Effector memory CD4-positive, alpha-beta T cell (primary cell): ENCODE results near the gene MARK3.
"Not testable (repeated sequence)": the region's sequence is repeated elsewhere in the genome, so short reads cannot be mapped to it uniquely, and the experiment has no call there.

Experiments
- DNase-seq, 3 donors: peaks; one replicate each; pipeline ENCODE4 v3.0.0-alpha.2; 2020
- H3K27ac ChIP-seq: 2 replicates; pipeline ENCODE4 v1.7.0; 2013; ENCODE audit warnings: mild to moderate bottlenecking, low read length, moderate library complexity; ENCODE audit not compliant: insufficient read depth, poor library complexity, severe bottlenecking
- H3K27me3 ChIP-seq: replicated peaks from 2 replicates; pipeline ENCODE4 v1.7.0; 2013; ENCODE audit warnings: mild to moderate bottlenecking, low read length; ENCODE audit not compliant: insufficient read depth, control insufficient read depth, poor library complexity, severe bottlenecking
- H3K36me3 ChIP-seq: 2 replicates; pipeline ENCODE4 v1.7.0; 2013; ENCODE audit warnings: mild to moderate bottlenecking, low read length, moderate library complexity; ENCODE audit not compliant: control insufficient read depth, insufficient read depth
- H3K4me1 ChIP-seq: 2 replicates; pipeline ENCODE4 v1.7.0; 2013; ENCODE audit warnings: low read length, mild to moderate bottlenecking; ENCODE audit not compliant: control insufficient read depth, insufficient read depth, poor library complexity, severe bottlenecking
- H3K4me3 ChIP-seq: 2 replicates; pipeline ENCODE4 v1.7.0; 2013; ENCODE audit warnings: low read length, low read depth, mild to moderate bottlenecking; ENCODE audit not compliant: insufficient read depth, poor library complexity, severe bottlenecking
- H3K9me3 ChIP-seq: 2 replicates; pipeline ENCODE4 v1.7.0; 2013; ENCODE audit warnings: mild to moderate bottlenecking, low read length, moderate library complexity; ENCODE audit not compliant: control insufficient read depth

MARK3 gene

GRCh38 chr14:103507751-103508150, 122.5 kb downstream of the MARK3 start:
- no peaks in the 10 kb centered on the region for H3K4me1 ChIP-seq
- H3K27ac ChIP-seq, result no peak overlapping the region
- DNase-seq, result no peak
- no peak overlapping the region for H3K4me3 ChIP-seq
- H3K27me3 ChIP-seq, result no peaks in the 10 kb centered on the region
- H3K36me3 ChIP-seq, result peaks cover 26% of the 10 kb centered on the region
- H3K9me3 ChIP-seq, result no peaks in the 10 kb centered on the region

DNA sequence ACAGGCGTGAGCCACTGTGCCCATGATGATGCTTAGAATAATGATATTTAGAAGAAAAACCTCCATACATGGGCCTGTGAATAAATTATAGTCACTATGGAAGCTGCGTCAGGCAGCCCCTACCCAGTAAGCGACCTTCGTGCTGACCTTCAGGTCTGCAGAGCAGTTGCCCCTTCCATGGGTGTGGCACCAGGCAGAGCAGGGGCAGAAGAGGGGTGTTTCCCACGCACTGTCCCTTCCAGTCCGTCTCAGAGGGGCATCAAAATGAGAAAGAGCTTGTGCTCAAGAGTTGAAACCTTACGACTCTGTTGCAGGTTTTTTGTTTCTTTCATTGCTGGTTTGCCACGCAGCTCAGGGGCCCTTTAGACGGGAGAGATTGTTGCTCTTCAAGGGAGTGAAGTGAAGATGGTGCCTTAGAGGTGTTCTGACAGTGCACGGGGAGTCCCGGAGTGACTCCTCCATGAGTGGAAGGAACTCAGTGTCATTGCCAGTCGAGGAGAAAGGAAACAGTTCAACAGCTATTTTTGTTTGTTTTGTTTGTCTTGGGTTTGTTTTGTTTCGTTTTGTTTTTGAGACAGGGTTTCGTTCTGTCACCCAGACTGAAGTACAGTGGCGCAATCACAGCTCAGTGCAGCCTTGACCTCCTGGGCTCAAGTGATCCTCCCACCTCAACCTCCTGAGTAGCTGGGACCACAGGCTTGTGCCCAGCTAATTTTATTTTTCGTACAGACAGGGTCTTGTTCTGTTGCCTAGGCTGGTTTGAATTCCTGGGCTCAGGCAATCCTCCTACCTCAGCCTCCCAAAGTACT, 123.5 kb downstream of the MARK3 start:
- Histone ChIP-seq H3K4me3 (no peak overlapping the region), H3K27me3 (no peaks in the 10 kb centered on the region), H3K4me1 (no peaks in the 10 kb centered on the region), H3K27ac (no peak overlapping the region), H3K9me3 (no peaks in the 10 kb centered on the region), H3K36me3 (peaks cover 16% of the 10 kb centered on the region)
- no peak for DNase-seq

DNA sequence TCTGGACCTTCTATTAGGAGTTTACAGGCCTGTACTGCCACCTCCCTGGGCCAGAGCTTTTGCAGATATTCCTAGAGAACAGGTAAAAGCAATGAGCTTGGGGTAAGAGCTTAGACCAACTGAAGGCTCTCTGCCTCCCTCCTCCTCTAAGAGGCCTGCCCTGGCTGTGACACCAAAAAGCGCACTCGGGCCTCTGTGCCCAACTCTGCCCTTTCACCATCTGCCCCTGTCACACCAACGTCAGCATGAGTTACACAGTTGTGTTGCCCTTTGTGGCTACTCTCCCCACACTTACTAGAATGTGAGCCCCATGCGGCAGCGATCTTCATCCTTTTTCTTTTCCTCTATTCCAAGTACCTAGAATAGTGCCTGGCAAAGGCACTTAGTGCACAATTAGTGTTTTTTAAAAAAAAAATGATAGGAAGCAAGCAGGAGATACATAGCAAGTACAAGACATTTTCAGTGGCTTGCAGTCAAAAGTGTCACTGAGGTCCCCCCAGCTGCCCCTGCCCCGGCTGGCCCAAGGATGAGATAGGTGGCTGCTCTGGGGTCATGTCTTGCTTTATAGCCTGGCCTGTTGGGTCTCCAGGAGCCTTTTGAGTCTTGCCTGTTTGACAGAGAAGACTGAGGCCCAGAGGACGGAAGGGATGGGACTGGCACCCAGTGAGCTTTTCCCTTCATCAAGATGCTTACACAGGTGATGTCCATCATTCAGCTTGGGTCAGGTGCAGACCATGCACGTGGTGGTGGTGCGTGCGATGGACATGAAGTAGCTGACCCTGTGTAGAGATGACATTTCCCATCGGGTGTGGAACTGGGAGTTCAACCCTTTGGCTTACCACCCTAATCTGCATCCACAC, 124.9 kb downstream of the MARK3 start:
- Histone ChIP-seq H3K4me1 (no peaks in the 10 kb centered on the region), H3K36me3 (peaks cover 7% of the 10 kb centered on the region), H3K9me3 (no peaks in the 10 kb centered on the region), H3K4me3 (no peak overlapping the region), H3K27me3 (no peaks in the 10 kb centered on the region), H3K27ac (no peak overlapping the region)
- no peak for DNase-seq

DNA sequence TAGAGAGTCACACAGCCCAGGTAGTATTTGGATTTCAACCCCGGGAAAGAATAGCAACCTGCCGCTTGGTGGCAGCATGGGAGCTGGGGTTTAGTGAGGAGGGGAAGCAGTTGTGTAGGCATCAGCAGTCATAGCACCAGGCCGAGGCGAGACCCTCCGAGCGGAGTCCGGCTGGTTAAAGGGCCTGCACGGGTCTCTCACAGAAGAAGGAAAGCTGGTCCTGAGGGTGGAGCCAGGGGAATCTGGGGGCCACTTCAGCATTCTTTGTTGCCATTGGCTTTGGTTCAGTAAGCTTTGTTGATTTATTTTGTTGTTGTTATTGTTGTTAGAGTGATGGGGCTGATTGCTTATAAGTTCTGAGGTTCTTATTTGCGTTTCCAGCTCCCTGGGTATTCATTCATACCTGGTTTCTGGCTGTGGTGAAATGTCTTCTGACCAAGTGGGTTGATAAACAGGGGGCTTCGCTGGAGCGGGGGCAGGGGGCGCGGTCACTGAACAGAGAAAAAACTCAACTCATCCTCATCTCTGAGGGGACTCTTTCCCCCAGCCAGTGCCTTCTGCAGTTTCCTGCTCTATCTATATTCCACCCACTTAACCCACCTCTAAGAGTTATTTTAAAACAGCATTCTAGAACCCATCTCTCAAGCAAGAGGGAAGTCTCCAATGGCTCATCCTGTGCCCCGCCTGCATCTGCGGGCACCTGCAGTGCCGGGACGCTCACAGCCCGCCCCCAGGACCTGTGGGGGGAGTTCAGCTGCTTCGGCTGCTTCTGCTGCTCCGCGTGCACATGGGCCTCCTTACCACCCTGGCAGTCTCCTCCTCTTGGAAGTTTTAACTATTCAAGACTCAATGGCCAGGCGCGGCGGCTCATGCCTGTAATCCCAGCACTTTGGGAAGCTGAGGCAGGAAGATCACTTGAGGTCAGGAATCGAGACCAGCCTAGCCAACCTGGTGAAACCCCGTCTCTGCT, 125.8 kb downstream of the MARK3 start:
- Histone ChIP-seq H3K36me3 (peaks cover 4% of the 10 kb centered on the region), H3K4me3 (no peak overlapping the region), H3K4me1 (no peaks in the 10 kb centered on the region), H3K27ac (no peak overlapping the region), H3K27me3 (no peaks in the 10 kb centered on the region), H3K9me3 (no peaks in the 10 kb centered on the region)
- DNase-seq, result no peak

DNA sequence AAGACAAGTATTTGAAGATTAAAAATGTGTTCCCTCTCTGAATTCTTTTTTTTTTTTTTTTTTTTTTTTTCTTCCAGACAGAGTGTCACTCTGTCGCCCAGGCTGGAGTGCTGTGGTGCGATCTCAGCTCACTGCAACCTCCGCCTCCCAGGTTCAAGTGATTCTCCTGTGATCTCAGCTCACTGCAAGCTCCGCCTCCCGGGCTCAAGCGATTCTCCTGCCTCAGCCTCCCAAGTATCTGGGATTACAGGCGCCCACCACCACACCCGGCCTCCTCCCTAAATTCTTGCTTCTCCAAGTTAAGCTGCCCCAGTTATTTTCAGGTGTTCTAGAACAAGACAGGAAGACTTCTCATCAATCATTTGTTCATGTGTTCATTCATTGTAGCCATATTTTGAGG, 127.0 kb downstream of the MARK3 start:
- not testable (repeated sequence) for DNase-seq, H3K36me3 ChIP-seq, H3K9me3 ChIP-seq, H3K27me3 ChIP-seq, H3K4me3 ChIP-seq, H3K27ac ChIP-seq, H3K4me1 ChIP-seq

DNA sequence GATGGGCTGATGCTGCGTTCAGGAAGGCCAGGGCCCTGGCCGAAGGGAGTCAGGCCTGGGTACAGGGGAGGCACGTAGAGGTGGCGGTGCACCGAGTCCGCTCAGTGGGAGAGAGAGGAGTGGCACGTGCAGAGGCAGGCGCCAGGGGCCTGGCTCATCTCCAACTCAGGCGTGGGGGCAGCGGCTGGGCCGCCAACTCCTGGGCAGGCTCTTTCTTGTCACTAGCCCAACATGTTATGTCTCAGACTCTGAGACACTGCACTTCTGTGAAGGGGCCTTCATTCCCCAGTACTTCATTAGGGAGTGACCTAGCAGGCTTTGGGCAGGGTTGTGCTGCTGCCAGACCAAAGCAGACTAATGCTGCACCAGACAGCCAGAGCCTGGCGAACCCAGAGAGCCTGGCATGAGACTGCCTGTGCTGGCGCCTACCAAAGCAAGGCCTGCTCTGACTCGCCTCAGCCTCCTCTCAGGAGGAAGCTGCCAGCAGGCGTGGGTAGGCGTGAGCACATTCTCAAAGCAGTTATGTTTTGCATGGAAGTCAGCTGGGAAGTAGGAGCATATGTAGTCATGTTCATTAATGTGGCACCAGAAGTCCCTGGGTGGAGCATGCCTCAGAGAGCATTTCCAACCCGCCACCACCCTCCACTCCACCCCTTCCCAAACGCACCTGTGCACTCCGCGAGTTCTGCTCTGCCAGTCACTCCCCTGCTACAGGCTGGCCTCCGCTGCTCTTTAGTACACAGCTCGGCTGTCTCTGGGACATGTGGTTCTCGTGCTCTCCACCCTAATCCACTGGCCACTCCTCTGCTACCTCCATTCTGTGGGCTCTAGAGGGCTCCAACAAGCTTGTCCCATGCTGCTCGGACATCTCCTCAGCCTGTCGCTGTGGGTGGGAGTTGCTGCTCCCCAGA, 127.7 kb downstream of the MARK3 start:
- Histone ChIP-seq H3K36me3 (peaks cover 4% of the 10 kb centered on the region), H3K27me3 (no peaks in the 10 kb centered on the region), H3K9me3 (no peaks in the 10 kb centered on the region), H3K27ac (no peak overlapping the region), H3K4me3 (no peak overlapping the region), H3K4me1 (no peaks in the 10 kb centered on the region)
- DNase-seq, result no peak

DNA sequence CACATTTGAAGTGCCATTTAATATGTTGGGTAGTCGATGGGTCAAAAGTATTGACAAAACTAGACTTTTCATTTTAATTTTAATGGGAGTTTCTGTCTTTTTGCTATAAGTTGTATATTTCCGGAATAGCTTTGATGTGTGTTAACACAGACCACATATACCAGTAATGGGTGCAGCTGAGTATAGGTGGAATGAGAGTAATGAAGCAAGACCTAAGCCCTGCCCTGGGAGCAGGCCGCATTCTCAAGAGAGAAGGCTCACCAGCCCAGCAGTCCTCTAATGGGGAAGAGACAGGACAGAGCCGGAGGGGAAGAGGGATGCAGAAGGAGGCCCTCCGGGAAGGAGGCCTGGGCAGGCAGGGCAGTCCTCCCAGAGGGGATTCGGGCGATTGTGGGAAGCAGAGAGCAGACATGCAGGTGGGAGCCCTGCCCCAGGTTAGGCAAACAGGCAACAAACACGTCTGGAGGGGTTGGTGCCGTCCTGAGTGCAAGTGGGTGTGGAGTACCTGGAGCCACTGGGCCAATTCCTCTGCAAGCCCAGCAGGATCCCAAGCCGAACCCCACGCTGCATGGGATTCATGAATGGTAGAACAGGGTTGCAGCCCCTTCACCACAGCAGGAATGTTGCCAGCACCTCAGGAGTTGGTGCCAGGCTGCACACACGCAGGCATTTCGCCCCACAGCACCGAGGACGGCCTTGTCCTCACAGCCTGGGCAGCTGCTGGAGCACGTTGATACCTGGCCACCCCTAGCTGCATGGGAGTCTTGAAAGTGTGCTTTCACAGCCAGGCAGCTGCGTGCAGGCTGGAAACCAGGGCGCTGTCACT, 129.6 kb downstream of the MARK3 start:
- Histone ChIP-seq H3K27ac (no peak overlapping the region), H3K4me1 (peaks cover 3% of the 10 kb centered on the region), H3K27me3 (no peaks in the 10 kb centered on the region), H3K4me3 (no peak overlapping the region), H3K9me3 (no peaks in the 10 kb centered on the region), H3K36me3 (peaks cover 4% of the 10 kb centered on the region)
- DNase-seq, result no peak

- Histone ChIP-seq H3K4me1 (peaks cover 15% of the 10 kb centered on the region), H3K9me3 (no peaks in the 10 kb centered on the region), H3K36me3 (no peaks in the 10 kb centered on the region), H3K4me3 (no peak overlapping the region), H3K27ac (no peak overlapping the region), H3K27me3 (no peaks in the 10 kb centered on the region)
- no peak for DNase-seq
Observed at GRCh38 chr14:103516426-103517173, 131.4 kb downstream of the MARK3 start.
